ENCODE results near the gene NARF. TPM values are rescaled to one million over a fixed set of nuclear protein-coding genes. Genes with fewer than 3 reads are reported as not detected.

Gene NARF
- total and polyA plus RNA-seq, 2 donors (not counting 3 experiments of a cell fraction or from before 2014, with no cell fraction given), result 83.4 to 158 TPM

DNA sequence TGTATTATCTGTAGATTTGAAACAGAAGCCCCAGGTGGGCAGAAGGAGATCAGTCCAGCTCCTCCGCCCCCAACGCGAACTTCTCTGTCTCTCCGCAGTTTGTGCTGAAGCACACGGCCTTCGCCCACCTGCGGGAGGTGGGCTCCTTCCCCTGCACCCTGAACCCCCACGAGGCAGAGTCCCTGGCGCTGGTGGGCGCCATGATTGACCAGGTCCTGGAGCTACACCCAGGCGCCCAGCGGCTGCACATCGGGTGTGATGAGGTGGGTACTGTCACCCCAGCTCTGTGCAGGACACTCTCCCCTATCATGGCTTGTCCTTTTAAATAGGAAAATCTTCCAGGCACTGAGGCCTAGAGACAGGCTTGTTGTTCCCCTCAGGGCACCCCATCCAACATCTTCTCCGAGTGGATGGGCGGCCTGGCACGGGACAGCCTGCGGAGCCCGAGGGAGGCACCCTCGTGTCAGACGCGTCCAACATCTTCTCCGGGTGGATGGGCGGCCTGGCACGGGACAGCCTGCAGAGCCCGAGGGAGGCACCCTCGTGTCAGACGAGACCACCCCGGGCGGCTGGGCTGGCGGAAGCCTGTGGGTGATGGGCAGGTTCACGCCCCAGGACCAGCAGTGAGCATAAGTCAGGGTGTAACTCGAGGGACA, 24.9 kb upstream of the NARF start:
- Histone ChIP-seq H3K36me3 (ENCODE audit: control insufficient read depth in 2 of 2, extremely low read depth in 1 of 2, insufficient read depth in 2 of 2, low read length in 2 of 2) (no peaks in the 10 kb centered on the region), H3K9me1 (replicated peaks; ENCODE audit: control insufficient read depth, extremely low read depth, insufficient read depth, low read length) (no peaks in the 10 kb centered on the region), H2AFZ (ENCODE audit: low read depth, low read length) (no peak overlapping the region), H3K27ac (ENCODE audit: insufficient read depth, low read depth, low read length) (no peak overlapping the region), H3K9ac (replicated peaks; ENCODE audit: extremely low read depth, insufficient read depth, low read length) (no peak overlapping the region), H3K4me3 (replicated peaks in 1 of 3; ENCODE audit: insufficient read depth in 1 of 3, low read depth in 1 of 3, low read length in 3 of 3) (no peak overlapping the region), H3K27me3 (ENCODE audit: control insufficient read depth in 2 of 2, insufficient read depth in 2 of 2, low read length in 2 of 2) (no peaks in the 10 kb centered on the region), H4K20me1 (replicated peaks; ENCODE audit: control insufficient read depth, extremely low read depth, insufficient read depth, low read length) (no peaks in the 10 kb centered on the region), H3K4me2 (ENCODE audit: insufficient read depth, low read length) (no peak overlapping the region), H3K9me3 (replicated peaks; ENCODE audit: control insufficient read depth, insufficient read depth, low read length) (no peaks in the 10 kb centered on the region), H3K4me1 (ENCODE audit: control insufficient read depth, extremely low read depth, insufficient read depth, low read length) (no peaks in the 10 kb centered on the region), H3K79me2 (ENCODE audit: control insufficient read depth, insufficient read depth, low read length) (no peaks in the 10 kb centered on the region)
- FAIRE-seq (no peak), DNase-seq (ENCODE audit: low read depth, low spot score) (no peak)
- POLR2A ChIA-PET, result no interaction called here
- TF ChIP-seq POLR2AphosphoS5 (IDR thresholded peaks at IDR 0.05; ENCODE audit: insufficient read depth, low read depth, low read length), result no peak
- dilution Hi-C loops (cut with MboI; ENCODE audit: extremely low pct_ligation_motif_present, low sequenced_read_pairs), result no loop called here
- CTCF ChIA-PET, result interaction anchor here (1.0 kb wide), 1 partner anchor 9 kb away, joined by 4 read pairs; no protein-coding TSS in a partner anchor
- no TSS peak for BruUV-seq (replicated peaks)
- intact Hi-C loops (cut with micrococcal nuclease), result no loop called here

DNA sequence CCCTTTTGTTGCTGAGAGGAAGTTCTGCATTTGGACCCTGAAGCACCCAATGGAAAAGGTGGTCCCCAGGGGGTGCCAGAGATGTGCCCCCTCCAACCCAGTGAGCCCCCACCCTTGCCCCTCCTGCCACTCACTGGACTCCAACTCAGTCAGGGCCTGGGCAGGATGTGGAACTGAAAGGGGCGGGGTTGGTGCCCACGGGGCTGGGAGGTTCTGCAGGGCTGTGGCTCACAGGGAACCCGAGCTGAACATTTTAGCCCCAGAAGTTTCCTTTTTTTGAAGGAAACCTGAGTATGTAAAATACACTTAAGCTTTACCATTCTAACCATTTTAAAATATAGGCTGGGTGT, 24.4 kb upstream of the NARF start:
- no TSS peak for BruUV-seq (replicated peaks)
- Histone ChIP-seq H3K9ac (replicated peaks; ENCODE audit: extremely low read depth, insufficient read depth, low read length) (no peak overlapping the region), H3K4me1 (ENCODE audit: control insufficient read depth, extremely low read depth, insufficient read depth, low read length) (no peaks in the 10 kb centered on the region), H4K20me1 (replicated peaks; ENCODE audit: control insufficient read depth, extremely low read depth, insufficient read depth, low read length) (no peaks in the 10 kb centered on the region), H3K9me1 (replicated peaks; ENCODE audit: control insufficient read depth, extremely low read depth, insufficient read depth, low read length) (no peaks in the 10 kb centered on the region), H3K36me3 (ENCODE audit: control insufficient read depth in 2 of 2, extremely low read depth in 1 of 2, insufficient read depth in 2 of 2, low read length in 2 of 2) (no peaks in the 10 kb centered on the region), H3K4me3 (replicated peaks in 1 of 3; ENCODE audit: insufficient read depth in 1 of 3, low read depth in 1 of 3, low read length in 3 of 3) (no peak overlapping the region), H3K27me3 (ENCODE audit: control insufficient read depth in 2 of 2, insufficient read depth in 2 of 2, low read length in 2 of 2) (no peaks in the 10 kb centered on the region), H2AFZ (ENCODE audit: low read depth, low read length) (no peak overlapping the region), H3K27ac (ENCODE audit: insufficient read depth, low read depth, low read length) (no peak overlapping the region), H3K79me2 (ENCODE audit: control insufficient read depth, insufficient read depth, low read length) (no peaks in the 10 kb centered on the region), H3K4me2 (ENCODE audit: insufficient read depth, low read length) (no peak overlapping the region), H3K9me3 (replicated peaks; ENCODE audit: control insufficient read depth, insufficient read depth, low read length) (no peaks in the 10 kb centered on the region)
- intact Hi-C loops (cut with micrococcal nuclease) (no loop called here), dilution Hi-C loops (cut with MboI; ENCODE audit: extremely low pct_ligation_motif_present, low sequenced_read_pairs) (no loop called here)
- ChIA-PET CTCF (no interaction called here), POLR2A (no interaction called here)
- DNase-seq (ENCODE audit: low read depth, low spot score) (no peak), FAIRE-seq (no peak)
- TF ChIP-seq, protein P1, sequence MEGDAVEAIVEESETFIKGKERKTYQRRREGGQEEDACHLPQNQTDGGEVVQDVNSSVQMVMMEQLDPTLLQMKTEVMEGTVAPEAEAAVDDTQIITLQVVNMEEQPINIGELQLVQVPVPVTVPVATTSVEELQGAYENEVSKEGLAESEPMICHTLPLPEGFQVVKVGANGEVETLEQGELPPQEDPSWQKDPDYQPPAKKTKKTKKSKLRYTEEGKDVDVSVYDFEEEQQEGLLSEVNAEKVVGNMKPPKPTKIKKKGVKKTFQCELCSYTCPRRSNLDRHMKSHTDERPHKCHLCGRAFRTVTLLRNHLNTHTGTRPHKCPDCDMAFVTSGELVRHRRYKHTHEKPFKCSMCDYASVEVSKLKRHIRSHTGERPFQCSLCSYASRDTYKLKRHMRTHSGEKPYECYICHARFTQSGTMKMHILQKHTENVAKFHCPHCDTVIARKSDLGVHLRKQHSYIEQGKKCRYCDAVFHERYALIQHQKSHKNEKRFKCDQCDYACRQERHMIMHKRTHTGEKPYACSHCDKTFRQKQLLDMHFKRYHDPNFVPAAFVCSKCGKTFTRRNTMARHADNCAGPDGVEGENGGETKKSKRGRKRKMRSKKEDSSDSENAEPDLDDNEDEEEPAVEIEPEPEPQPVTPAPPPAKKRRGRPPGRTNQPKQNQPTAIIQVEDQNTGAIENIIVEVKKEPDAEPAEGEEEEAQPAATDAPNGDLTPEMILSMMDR (IDR thresholded peaks at IDR 0.05; ENCODE audit: extremely low read depth in 1 of 2, insufficient read depth in 1 of 2, low read depth in 1 of 2, low read length in 2 of 2), result no peak
- TF ChIP-seq MYC (IDR thresholded peaks at IDR 0.05; ENCODE audit: low read depth, low read length) (no peak), GATA2 (IDR thresholded peaks at IDR 0.05; ENCODE audit: insufficient read depth, insufficient read length, low read depth, low read length) (no peak), JUN (IDR thresholded peaks at IDR 0.05; ENCODE audit: borderline replicate concordance, insufficient read depth, insufficient read length, low read depth) (no peak), POLR2AphosphoS5 (IDR thresholded peaks at IDR 0.05; ENCODE audit: insufficient read depth, low read depth, low read length) (no peak), POLR2A (IDR thresholded peaks at IDR 0.05; ENCODE audit: low read depth, low read length) (no peak), FOS (IDR thresholded peaks at IDR 0.05; ENCODE audit: borderline replicate concordance, insufficient read depth, low read length) (no peak), EZH2 (IDR thresholded peaks at IDR 0.05; ENCODE audit: borderline replicate concordance, low read depth, low read length, severe bottlenecking) (no peak)
- TF ChIP-seq, protein P2, sequence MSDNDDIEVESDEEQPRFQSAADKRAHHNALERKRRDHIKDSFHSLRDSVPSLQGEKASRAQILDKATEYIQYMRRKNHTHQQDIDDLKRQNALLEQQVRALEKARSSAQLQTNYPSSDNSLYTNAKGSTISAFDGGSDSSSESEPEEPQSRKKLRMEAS (IDR thresholded peaks at IDR 0.05; ENCODE audit: insufficient read depth, insufficient read length), result no peak

Data from endothelial cell of umbilical vein (primary cell).